ENCODE data around the gene ZBTB7C.

The ZBTB7C gene

GRCh38 chr18:48188609-48189008, 220.6 kb downstream of the ZBTB7C start:
- no peak for TF ChIP-seq SUZ12 (IDR thresholded peaks at IDR 0.05)
- TF ChIP-seq ELF4 (IDR thresholded peaks at IDR 0.05) = no peak
- TF ChIP-seq NFRKB (IDR thresholded peaks at IDR 0.05) = no peak
- TF ChIP-seq ARNT (IDR thresholded peaks at IDR 0.05) = no peak
- TF ChIP-seq CTBP1 (IDR thresholded peaks at IDR 0.05; ENCODE audit: borderline replicate concordance) = no peak
- no peak for TF ChIP-seq PKNOX1 (IDR thresholded peaks at IDR 0.05)
- no peak for TF ChIP-seq HDGF (IDR thresholded peaks at IDR 0.05; ENCODE audit: borderline replicate concordance)
- TF ChIP-seq LEF1 (IDR thresholded peaks at IDR 0.05; ENCODE audit: borderline replicate concordance) = no peak
- TF ChIP-seq ZNF384 (IDR thresholded peaks at IDR 0.05) = no peak
- no peak for TF ChIP-seq FOXM1 (IDR thresholded peaks at IDR 0.05; ENCODE audit: borderline replicate concordance)
- TF ChIP-seq BHLHE40 (IDR thresholded peaks at IDR 0.05; ENCODE audit: borderline replicate concordance) = no peak
- no peak for TF ChIP-seq SP1 (IDR thresholded peaks at IDR 0.05)
- no peak for TF ChIP-seq FOXK2 (IDR thresholded peaks at IDR 0.05)
- TF ChIP-seq L3MBTL2 (conservative IDR thresholded peaks at IDR 0.05) = no peak
- TF ChIP-seq FOXA1 (IDR thresholded peaks at IDR 0.05) = no peak
- TF ChIP-seq TARDBP (IDR thresholded peaks at IDR 0.05) = no peak
- ChIA-PET CTCF (no interaction called here), POLR2A (no interaction called here)
- no peak for DNase-seq (ENCODE audit: extremely low spot score)

- DNase-seq (ENCODE audit: extremely low spot score) = no peak
- no peak for TF ChIP-seq FOXA1 (IDR thresholded peaks at IDR 0.05)
- no peak for TF ChIP-seq ZNF384 (IDR thresholded peaks at IDR 0.05)
- no peak for TF ChIP-seq SP1 (IDR thresholded peaks at IDR 0.05)
- no peak for TF ChIP-seq FOXM1 (IDR thresholded peaks at IDR 0.05; ENCODE audit: borderline replicate concordance)
- TF ChIP-seq HDGF (IDR thresholded peaks at IDR 0.05; ENCODE audit: borderline replicate concordance) = no peak
- no peak for TF ChIP-seq NFRKB (IDR thresholded peaks at IDR 0.05)
- TF ChIP-seq PKNOX1 (IDR thresholded peaks at IDR 0.05) = no peak
- no peak for TF ChIP-seq TARDBP (IDR thresholded peaks at IDR 0.05)
- no peak for TF ChIP-seq CTBP1 (IDR thresholded peaks at IDR 0.05; ENCODE audit: borderline replicate concordance)
- TF ChIP-seq ELF4 (IDR thresholded peaks at IDR 0.05) = no peak
- TF ChIP-seq LEF1 (IDR thresholded peaks at IDR 0.05; ENCODE audit: borderline replicate concordance) = no peak
- TF ChIP-seq L3MBTL2 (conservative IDR thresholded peaks at IDR 0.05) = no peak
- no peak for TF ChIP-seq FOXK2 (IDR thresholded peaks at IDR 0.05)
- ChIA-PET POLR2A (no interaction called here), CTCF (no interaction called here)
Observed at GRCh38 chr18:48186861-48187260, 222.3 kb downstream of the ZBTB7C start.

GRCh38 chr18:48186131-48186766, 222.9 kb downstream of the ZBTB7C start:
- TF ChIP-seq CTBP1 (IDR thresholded peaks at IDR 0.05; ENCODE audit: borderline replicate concordance) (no peak), TARDBP (IDR thresholded peaks at IDR 0.05) (no peak), SP1 (IDR thresholded peaks at IDR 0.05) (no peak), ZNF384 (IDR thresholded peaks at IDR 0.05) (no peak), SUZ12 (IDR thresholded peaks at IDR 0.05) (no peak), PKNOX1 (IDR thresholded peaks at IDR 0.05) (no peak), LEF1 (IDR thresholded peaks at IDR 0.05; ENCODE audit: borderline replicate concordance) (no peak), NFRKB (IDR thresholded peaks at IDR 0.05) (no peak), FOXM1 (IDR thresholded peaks at IDR 0.05; ENCODE audit: borderline replicate concordance) (no peak), FOXK2 (IDR thresholded peaks at IDR 0.05) (no peak), HDGF (IDR thresholded peaks at IDR 0.05; ENCODE audit: borderline replicate concordance) (no peak), ARNT (IDR thresholded peaks at IDR 0.05) (no peak), L3MBTL2 (conservative IDR thresholded peaks at IDR 0.05) (no peak)
- CTCF ChIA-PET = no interaction called here
- no peak for DNase-seq (ENCODE audit: extremely low spot score)
- POLR2A ChIA-PET = no interaction called here

GRCh38 chr18:48184118-48184517, 225.1 kb downstream of the ZBTB7C start:
- POLR2A ChIA-PET = no interaction called here
- no peak for DNase-seq (ENCODE audit: extremely low spot score)
- TF ChIP-seq ARNT (IDR thresholded peaks at IDR 0.05) (no peak), L3MBTL2 (conservative IDR thresholded peaks at IDR 0.05) (no peak), ZNF384 (IDR thresholded peaks at IDR 0.05) (no peak), ELF4 (IDR thresholded peaks at IDR 0.05) (no peak), SUZ12 (IDR thresholded peaks at IDR 0.05) (no peak), BHLHE40 (IDR thresholded peaks at IDR 0.05; ENCODE audit: borderline replicate concordance) (no peak), LEF1 (IDR thresholded peaks at IDR 0.05; ENCODE audit: borderline replicate concordance) (no peak), NFRKB (IDR thresholded peaks at IDR 0.05) (no peak), FOXK2 (IDR thresholded peaks at IDR 0.05) (no peak), FOXM1 (IDR thresholded peaks at IDR 0.05; ENCODE audit: borderline replicate concordance) (no peak)
- CTCF ChIA-PET = interaction anchor here (0.9 kb wide), 1 partner anchor 19 kb away, joined by 3 read pairs; no protein-coding TSS in a partner anchor

GRCh38 chr18:48183613-48184012, 225.6 kb downstream of the ZBTB7C start:
- ChIA-PET CTCF (interaction anchor here (0.9 kb wide), 1 partner anchor 19 kb away, joined by 3 read pairs; no protein-coding TSS in a partner anchor), POLR2A (no interaction called here)
- no peak for TF ChIP-seq FOXK2 (IDR thresholded peaks at IDR 0.05)
- no peak for TF ChIP-seq ZNF384 (IDR thresholded peaks at IDR 0.05)
- TF ChIP-seq TARDBP (IDR thresholded peaks at IDR 0.05) = no peak
- no peak for TF ChIP-seq PKNOX1 (IDR thresholded peaks at IDR 0.05)
- TF ChIP-seq CTBP1 (IDR thresholded peaks at IDR 0.05; ENCODE audit: borderline replicate concordance) = no peak
- TF ChIP-seq SUZ12 (IDR thresholded peaks at IDR 0.05) = no peak
- TF ChIP-seq SP1 (IDR thresholded peaks at IDR 0.05) = no peak
- TF ChIP-seq L3MBTL2 (conservative IDR thresholded peaks at IDR 0.05) = no peak
- no peak for TF ChIP-seq LEF1 (IDR thresholded peaks at IDR 0.05; ENCODE audit: borderline replicate concordance)
- no peak for TF ChIP-seq HDGF (IDR thresholded peaks at IDR 0.05; ENCODE audit: borderline replicate concordance)
- no peak for TF ChIP-seq NFRKB (IDR thresholded peaks at IDR 0.05)
- no peak for TF ChIP-seq FOXM1 (IDR thresholded peaks at IDR 0.05; ENCODE audit: borderline replicate concordance)
- no peak for TF ChIP-seq BHLHE40 (IDR thresholded peaks at IDR 0.05; ENCODE audit: borderline replicate concordance)
- TF ChIP-seq ARNT (IDR thresholded peaks at IDR 0.05) = no peak
- no peak for TF ChIP-seq ELF4 (IDR thresholded peaks at IDR 0.05)
- no peak for TF ChIP-seq FOXA1 (IDR thresholded peaks at IDR 0.05)
- DNase-seq (ENCODE audit: extremely low spot score) = no peak
